ENCODE results near the gene URAD.
A peak's percentile ranks its signal among the peaks of the same experiment; 100 is the strongest.
"Not testable (repeated sequence)": the region's sequence is repeated elsewhere in the genome, so short reads cannot be mapped to it uniquely, and the experiment has no call there.

URAD gene

DNA sequence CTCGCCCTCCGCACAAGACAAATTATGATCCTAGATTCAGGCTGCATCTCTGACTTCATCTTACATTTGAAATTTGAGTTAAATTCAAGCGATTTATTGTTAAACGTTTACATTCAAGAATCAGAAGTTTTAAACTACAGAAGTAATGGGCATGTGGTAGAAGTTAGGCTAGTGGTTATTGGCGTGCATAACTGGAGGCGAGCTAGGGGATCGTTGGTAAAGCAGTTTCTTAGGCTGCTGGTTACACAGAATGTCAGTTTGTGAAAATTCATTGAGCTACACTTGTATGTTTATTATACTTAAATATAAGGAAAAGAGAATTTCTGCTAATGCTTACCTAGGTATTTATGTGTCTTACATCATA, 18.6 kb downstream of the URAD start:
- no peak for DNase-seq

DNA sequence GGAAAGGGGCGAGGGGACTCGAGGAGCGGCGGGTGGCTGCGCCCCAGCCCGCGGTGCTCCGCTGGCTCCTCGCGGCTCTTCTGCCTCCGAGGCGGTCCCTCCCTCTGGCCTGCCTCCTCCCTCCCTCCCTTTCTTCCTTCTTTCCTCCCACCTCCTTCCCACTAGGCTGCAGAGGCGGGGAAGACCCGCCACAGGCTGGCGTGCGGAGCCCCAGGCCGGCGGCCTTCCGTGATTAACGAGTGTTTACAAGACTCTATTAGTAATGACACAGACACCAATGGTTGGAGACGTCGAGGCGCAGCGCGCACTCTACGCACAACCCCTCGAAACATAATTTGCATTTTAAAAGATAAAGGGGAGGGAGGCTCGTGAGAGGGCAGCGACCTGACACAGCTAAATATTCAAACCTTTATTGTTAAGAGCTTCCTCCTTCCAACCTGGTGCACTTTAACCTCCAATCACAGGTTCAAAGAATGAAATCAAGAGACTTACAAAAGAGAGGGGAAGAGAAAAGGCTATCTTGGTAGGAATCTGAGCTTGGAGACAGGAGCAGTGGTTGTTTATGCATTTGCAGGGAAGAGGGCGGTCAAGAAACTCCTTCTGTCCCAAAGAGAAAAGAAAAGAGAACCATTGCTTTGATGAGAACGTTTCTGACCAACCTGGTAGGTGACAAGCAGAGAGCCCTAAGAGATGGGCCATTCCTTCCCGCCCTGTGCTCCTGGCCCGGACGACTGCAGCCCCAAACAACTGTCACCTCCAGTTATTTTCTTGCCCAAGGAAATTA, 19.2 kb downstream of the URAD start, which contains the start of gene CDX2:
CDX2 (minus strand) TSS at position 234 of the 784 bp plus-strand sequence. CDS start 309 bp downstream, outside the sequence.
- no peak for DNase-seq

DNA sequence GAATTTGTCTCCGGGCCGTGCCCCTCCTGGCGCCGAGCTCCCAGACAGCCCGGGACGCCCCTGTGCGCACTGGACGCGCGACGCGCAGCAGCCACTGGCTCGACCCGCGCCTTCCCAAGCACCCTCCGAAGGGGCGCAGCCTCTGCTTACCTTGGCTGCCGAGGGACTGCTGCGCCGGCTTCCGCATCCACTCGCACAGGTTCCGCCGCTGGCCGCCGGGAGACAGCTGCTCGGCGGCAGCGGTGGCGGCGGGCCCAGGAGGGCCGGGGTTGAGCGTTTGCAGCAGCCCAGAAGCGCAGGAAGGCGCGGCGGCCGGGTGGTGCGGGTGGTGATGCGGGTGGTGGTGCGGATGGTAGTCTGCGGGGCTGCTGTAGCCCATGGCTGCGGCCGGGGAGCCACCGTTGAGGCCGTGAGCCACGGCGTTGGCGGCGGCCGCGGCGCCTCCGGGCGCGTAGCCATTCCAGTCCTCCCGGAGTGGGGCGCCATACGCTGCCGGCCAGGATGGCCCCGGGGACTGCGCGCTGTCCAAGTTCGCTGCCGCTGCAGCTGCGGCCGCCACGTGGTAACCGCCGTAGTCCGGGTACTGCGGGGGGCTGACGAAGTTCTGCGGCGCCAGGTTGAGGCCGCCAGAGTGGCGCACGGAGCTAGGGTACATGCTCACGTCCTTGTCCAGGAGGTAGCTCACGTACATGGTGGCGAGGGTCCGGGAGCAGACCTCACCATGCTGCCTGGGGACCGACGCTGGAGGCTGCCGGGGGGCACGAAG, 20.0 kb downstream of the URAD start:
- no peak for DNase-seq

DNA sequence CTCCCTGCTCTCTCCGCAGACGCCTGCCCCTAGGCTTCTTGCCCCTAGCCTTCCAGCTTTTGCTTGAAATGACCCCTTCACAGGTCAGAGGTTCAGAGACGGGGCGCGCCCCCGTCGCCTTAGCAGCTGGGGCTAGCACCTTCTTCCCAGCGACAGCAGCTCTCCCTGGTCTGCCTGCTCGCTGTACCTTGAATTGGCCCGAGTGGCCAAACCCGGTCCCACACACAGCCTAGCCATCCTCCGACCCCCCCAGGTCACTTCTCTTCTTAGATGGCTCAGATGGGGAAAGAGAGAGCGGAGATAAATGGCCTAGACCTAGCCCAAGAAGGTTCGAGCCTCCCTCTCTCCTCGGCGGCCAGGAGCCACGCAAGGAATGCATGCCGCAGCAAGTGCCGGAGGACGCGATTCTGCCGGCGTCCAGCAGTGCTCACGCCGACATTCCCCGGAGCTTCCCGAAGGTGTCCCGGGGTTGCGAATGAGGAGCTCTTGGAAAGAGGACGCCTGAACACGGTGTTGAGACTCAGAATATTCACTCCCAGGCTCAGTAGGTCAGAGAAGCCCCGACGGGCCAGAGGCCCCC, 20.7 kb downstream of the URAD start:
- DNase-seq = no peak

DNA sequence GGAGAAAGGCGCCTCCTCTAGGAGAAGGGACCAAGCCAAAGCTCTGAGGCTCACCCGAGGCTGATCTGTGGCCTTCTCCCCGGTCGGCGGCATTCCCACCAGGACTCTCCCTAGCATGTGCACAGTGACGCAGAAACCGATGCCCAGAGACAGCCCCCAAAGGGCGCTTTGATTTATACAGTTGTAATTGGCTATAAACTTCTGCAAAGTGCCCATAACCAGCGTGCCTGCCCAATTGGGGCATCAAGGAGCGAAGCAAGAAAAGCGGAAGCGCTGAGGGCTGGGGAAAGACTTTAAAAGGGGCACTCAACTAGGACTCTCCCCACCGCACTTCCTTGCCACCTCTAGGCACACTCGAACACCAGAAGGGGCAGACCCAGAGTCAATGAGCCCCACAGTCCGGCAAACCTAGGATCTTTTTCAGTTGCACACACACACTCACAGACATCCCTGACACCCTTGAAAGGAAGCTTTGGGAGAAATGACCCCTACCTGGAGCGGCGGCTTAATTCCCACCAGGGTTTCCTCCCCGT, 21.2 kb downstream of the URAD start:
- DNase-seq = peak; percentile 42

DNA sequence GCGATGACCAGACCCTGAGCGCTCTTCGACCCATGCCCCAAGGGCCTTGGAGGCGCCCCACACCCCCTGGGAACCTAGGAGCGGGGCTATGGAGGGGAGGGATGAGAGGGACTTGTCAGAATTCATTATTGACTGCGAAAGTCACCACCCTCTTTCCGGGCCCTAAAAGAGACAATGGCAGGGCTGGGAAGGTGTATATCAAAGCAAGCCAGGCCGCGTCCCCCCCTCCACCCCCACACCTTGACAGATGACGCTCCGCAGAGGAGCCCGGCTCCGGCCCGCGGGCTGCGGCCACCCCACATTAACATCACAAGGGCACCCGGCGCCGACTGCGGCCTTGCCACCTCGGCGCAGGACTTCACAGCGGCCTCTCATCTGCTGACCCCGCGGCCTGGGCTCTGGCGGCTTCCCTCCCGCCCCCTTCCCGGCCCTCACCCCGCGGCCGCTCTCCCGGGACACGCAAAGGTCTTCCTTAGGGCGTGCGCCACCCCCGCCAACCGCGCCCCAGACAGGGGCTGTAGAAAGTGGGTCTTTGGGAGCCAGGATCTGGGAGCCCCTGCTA, 21.8 kb downstream of the URAD start:
- DNase-seq = no peak

DNA sequence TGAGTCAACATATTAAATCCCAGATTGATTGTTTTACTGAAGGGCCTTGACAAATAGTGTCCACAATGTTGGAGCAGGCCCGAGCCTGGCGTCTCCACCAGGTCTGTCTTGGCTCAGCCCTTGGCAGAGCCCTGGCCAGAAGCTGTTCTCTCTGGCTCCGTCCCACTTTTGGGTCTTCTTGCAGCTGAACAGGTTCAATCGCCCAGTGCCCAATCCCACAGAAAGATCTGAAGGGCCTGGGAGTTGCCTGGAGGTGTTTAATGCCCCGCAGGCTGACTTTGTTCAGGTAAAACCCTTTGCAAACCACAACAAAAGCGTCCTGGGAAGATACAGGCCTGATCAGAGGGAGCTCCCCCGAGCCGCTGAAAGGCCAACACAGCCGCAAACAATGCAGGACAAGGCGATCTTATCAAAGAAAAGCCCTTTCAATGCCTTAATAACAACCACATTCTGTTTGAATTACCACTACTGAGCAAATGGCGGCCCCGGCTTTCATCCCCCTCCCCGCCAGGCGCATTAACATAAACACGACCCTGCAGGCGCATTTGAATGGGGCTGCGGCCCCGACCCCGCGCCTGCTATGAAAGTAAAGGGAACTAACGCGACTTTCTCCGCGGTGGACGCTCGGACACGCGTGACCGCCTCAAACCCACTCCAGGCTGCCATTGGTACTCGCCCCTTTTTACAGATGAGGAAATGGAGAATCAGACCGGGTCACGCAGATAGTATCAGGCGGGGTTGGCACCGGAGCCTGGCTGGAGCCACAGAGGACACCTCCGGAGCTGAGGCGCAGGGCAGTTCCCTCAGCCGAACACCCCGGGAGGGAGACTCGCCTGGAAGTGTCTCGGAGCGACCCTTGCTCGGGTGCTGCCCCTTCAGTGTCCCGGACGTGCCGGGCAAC, 22.5 kb downstream of the URAD start:
- DNase-seq = no peak

DNA sequence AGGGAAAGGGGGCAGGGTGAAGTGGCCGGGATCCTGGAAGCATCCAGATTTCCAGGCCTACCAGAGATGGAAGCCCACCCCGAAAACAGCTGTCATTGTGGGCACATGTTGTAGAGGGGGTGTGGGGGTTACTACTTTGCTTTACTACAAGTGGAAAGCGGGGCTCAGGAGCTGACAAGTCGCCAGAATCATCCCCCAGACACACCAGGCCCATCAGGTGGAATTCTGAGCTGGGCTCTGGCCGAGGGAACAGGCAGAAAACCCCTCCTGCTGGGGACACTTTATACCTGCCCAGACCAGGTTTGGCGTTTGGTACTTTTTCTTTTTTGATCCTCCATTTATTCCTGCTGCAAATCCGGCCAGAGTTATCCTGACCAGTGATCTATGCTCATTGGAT, 23.2 kb downstream of the URAD start:
- DNase-seq = no peak

DNA sequence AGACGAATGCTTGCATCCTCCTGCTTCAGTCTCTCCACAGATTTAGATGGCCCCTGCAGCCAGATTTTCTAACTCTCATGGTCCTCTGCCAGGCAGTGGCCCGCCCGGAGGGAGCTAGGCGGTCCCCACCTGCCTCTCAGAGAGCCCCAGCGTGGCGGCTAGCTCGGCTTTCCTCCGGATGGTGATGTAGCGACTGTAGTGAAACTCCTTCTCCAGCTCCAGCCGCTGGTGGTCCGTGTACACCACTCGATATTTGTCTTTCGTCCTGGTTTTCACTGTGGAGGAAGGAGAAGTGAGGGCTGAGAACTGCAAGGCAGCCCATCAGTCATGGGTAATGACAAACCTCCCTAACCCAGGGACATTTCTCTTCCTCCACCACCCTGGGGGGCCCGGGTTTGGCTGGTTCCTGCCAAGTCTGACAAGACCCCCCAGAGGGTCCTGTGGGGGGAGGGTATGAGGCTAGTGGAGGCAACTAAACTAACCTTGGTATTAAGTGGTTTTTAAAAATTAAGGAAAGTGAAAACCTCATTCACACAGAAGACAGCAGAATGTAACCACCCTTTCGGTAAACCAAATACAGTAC, 23.7 kb downstream of the URAD start:
- no peak for DNase-seq

DNA sequence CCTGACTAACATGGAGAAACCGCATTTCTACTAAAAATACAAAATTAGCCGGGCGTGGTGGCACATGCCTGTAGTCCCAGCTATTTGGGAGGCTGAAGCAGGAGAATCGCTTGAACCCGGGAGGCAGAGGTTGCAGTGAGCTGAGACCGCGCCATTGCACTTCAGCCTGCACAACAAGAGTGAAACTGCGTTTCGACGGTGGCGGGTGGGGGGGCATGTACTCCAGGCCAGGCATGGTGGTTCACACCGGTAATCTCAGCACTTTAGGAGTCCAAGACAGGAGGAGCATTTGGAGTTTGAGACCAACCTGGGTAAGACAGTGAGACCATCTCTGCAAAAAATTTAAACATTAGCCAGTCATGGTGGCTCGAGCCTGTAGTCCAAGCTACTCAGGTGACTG, 24.3 kb downstream of the URAD start:
- DNase-seq = not testable (repeated sequence)

DNA sequence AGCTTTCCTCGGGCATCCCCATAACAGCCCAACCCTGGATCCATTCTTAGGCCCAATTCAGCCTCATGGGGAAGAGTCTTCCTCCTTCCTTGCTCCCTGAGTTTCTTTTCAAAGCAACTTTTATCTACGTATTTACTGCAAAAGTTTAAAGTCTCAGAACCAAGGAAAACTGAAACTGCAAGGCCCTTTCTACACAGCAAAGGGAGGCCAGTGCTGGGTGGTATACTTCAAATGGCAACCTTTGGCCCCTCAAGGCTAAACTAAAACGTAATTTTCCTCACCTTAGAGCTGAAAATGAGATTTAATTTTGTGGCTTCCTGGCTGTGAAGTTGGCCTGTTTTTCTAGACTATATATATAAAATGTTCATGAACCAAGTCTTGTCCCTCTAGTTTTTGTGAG, 25.0 kb downstream of the URAD start:
- DNase-seq = no peak

DNA sequence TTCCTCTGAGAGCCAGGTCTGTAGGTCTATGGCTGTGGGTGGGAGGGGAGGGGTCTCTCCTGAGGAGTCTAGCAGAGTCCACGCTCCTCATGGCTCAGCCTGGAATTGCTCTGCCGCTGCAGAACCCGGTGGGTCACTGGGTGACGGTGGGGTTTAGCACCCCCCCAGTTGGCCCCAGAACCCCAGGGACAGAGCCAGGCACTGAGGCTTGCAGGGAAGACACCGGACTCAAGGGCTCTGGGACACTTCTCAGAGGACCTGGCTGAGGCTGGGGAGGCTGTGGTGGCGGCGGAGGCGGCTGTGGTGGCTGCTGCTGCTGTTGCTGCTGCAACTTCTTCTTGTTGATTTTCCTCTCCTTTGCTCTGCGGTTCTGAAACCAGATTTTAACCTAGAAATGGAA, 25.5 kb downstream of the URAD start:
- DNase-seq = no peak

DNA sequence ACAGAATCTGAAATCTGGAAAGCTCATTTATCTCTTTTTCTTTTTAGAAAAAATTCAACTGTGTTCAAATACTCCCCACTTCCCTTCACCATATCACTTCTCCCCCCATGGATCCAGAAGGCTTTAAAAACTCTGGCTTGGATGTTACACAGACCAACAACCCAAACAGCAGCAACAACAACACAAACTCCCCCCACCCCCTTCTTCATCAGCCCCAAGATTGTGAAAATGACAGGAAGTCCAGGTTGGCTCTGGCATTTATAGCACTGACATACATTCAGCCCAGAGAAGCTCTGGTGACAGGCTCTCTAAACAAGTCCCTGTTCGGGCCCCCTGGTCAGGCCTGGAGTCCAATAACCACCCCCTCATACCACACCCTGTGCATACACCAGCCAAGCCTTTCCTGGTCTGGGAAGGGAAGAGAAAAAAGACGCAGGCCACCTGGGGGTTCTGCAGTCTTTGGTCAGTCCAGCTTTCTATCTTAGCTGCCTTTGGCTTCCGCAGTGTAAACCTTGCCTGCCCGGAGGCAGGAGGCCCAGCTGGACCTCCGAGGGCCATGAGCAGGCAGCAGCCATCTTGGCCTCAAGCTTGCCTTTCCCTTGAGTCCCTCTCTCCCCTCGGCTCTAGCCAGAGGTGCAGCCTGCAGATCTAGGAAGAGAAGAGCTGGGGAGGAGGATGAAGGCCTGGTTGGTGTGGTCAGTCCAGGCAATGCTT, 26.2 kb downstream of the URAD start:
- no peak for DNase-seq

DNA sequence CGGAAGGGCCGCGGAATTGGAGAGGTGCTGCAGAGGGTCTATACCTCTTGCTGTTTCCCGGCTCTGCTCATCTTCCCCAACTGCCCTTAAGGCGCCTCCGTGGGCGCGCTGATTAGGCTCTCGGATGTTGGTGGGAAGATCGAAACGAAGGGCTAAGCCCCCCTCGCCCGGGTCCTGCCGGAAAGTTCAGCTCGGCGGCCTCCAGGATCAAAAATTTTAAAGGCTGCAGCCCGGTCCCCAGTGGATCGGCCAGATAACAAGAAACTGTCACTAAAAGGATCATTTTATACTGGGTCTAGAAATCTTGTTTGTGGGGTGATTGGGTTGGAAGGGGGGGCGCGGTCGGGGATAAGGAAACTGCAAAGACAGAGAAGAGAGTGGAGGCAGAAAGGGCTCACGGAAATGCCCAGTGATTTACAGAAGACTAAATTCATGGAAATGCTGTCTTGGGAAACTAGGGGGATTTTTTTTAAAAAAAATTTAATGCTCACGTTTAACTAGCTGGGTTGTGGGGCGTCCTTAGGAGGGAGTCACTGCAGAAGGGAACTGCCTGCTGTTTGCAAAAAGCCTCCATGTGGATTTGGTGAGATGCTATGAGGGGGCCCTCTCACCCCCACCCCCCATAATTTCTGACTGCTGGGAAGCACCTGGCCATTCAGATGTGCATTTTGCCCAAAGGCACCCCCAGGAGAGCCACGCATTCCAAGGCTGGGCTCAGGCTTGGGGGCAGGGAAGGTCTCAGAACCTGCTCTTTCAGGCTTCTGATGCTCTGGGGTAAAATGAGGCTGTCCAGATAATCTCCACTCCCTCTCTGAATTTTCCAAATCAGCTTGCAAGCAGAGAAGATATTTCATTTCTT, 27.0 kb downstream of the URAD start:
- no peak for DNase-seq

DNA sequence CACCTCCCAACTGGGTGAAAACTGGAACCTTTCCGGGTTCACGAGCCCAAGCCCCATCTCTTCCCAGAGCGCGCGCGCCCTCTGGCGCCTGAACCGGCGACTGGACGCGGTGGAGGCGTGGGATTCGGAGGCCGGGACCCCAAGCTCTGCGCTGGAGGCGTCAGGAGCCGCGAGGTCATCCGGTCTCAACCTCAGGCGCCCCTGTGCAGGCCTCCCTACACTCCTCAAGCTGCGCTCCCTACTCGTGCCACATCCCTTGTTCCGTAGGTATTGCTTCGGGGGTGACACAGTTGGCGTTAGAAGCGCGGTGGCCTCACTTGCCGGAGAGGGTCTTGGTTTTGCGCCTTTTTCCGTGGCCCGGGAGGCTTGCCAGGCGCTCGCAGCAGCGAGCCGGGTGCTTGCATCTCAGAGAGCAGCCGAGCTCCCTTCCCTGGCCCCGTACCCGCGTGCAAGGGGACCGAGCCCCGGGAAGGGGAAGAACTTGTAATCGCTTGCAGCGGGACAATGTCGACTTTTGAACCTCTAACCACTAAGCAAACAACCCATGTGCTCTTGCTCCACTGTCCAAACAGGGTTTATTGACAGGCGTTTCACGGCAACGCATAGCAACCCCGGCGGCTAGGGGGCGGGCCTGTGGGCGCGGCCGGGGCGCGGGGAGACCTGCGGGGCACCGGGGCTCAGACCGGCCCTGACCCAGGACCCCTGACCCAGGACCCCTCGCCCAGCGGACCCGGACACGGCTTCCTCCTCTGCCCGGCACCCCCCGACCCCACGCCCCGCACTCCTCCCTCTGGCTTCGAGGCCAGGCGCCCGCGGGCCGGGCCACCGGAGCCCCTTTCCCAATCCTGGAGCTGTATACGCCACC, 27.9 kb downstream of the URAD start:
- peak; percentile 56 for DNase-seq

DNA sequence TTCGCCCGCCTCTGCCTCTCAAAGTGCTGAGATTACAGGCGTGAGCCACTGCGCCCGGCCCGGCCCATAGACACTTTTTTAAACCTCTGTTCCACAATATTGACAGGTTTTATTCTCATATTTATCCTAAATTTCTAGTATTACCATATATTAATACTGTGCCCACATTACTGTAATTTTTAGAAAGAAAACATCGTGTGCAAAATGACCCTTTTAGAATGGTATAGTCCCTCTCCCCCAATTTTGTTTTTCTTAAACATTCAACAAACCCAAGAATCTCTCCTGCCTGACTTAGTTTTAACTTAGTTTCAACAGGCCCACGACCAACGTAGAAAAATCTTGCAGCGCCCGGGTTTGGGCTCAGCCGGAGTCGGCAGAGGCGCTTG, 28.5 kb downstream of the URAD start:
- no peak for DNase-seq

DNA sequence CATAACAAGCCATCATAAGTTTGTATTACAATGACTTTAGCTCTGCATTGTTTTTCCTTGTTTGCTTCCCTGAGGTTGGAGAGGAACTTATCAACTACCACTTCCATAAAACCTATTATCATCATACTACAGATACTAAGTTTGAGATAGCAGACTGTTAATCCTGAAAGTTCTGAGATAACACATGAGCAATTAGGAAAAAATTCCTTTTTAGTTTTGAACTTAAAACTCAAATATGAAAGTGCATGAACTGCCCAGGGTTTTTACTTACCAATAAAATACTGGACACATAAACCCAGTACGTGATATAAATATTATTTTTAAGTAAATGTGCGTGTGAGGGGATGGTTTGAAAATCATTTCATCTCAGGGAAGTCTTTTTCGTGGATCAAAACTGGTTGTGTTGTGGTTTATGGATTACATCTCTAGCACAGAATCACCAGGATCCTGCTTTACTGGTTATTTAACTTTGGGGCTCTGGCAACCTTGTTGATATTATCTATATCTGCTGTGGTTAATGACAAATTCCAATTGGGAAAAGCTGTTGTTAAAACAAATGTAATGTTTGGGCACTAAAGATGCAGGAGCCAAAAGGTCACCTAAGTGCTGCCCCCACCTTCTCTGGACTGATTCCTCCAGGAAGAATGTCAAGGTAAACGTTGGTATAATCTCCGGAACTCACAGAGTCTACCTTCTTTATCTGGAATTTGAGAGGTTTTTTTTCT, 31.8 kb downstream of the URAD start:
- DNase-seq = no peak

DNA sequence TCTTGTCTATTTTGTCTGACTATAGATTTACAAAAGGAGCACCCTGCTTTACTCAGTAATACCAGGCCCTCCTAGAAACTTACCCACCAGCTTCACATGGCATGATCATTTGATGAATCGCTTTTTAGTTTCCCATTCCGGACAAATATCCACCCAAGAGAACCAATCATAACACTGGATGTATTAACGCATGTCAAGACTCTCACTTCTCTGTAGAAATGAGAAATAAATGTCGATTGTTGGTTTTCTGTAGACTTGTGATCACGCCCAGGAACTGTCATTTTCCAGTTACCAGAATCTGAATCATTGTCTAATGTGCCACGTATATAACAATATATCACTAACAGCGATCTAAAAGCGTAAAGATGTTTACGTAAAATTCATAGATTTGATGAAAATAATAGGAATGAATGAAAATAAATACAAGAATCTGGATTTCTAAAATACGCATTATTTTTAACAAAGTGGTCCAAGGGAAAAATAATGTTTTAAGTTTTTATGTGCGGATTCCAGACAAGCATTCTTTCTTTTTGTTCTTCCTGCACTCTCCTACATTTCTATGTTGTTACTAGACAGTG, 33.4 kb downstream of the URAD start:
- no peak for DNase-seq
